ENCODE data around the gene ADGRF5.

ADGRF5 gene

GRCh38 chr6:46937642-46938041 is 15.9 kb upstream of the ADGRF5 start:
- Histone ChIP-seq H3K4me1 (ENCODE audit: low read length) (no peaks in the 10 kb centered on the region), H3K36me3 (replicated peaks; ENCODE audit: low read depth, low read length) (no peaks in the 10 kb centered on the region), H3K27me3 (ENCODE audit: low read depth, low read length) (peaks cover 15% of the 10 kb centered on the region; the same call in 1 of the 2 replicates), H3K9ac (ENCODE audit: low read length) (no peak overlapping the region), H3K9me3 (ENCODE audit: insufficient read depth, low read length) (no peaks in the 10 kb centered on the region), H3K27ac (ENCODE audit: low read length) (no peak overlapping the region), H3K79me2 (ENCODE audit: low read length) (no peaks in the 10 kb centered on the region), H4K20me1 (ENCODE audit: insufficient read depth, low read length) (no peaks in the 10 kb centered on the region), H3K4me2 (ENCODE audit: low read length) (no peak overlapping the region), H3K4me3 (ENCODE audit: low read length) (no peak overlapping the region), H2AFZ (ENCODE audit: low read depth, low read length) (no peak overlapping the region)
- TF ChIP-seq EZH2phosphoT487 (IDR thresholded peaks at IDR 0.05; ENCODE audit: low read depth) (no peak), CTCF (IDR thresholded peaks at IDR 0.05; ENCODE audit: low read depth, low read length) (no peak)

GRCh38 chr6:46935687-46936086 is 13.9 kb upstream of the ADGRF5 start:
- no peak overlapping the region for H3K27ac ChIP-seq (ENCODE audit: low read length)
- peaks cover 10% of the 10 kb centered on the region; the same call in 1 of the 2 replicates for H3K27me3 ChIP-seq (ENCODE audit: low read depth, low read length)
- H3K9me3 ChIP-seq (ENCODE audit: insufficient read depth, low read length) = no peaks in the 10 kb centered on the region
- no peak for TF ChIP-seq EZH2phosphoT487 (IDR thresholded peaks at IDR 0.05; ENCODE audit: low read depth)
- TF ChIP-seq CTCF (IDR thresholded peaks at IDR 0.05; ENCODE audit: low read depth, low read length) = no peak
- H3K4me3 ChIP-seq (ENCODE audit: low read length) = no peak overlapping the region
- no peaks in the 10 kb centered on the region for H3K4me1 ChIP-seq (ENCODE audit: low read length)
- H4K20me1 ChIP-seq (ENCODE audit: insufficient read depth, low read length) = no peaks in the 10 kb centered on the region
- H3K4me2 ChIP-seq (ENCODE audit: low read length) = no peak overlapping the region
- H2AFZ ChIP-seq (ENCODE audit: low read depth, low read length) = no peak overlapping the region
- H3K36me3 ChIP-seq (replicated peaks; ENCODE audit: low read depth, low read length) = no peaks in the 10 kb centered on the region
- H3K79me2 ChIP-seq (ENCODE audit: low read length) = no peaks in the 10 kb centered on the region
- no peak overlapping the region for H3K9ac ChIP-seq (ENCODE audit: low read length)

- Histone ChIP-seq H3K9ac (ENCODE audit: low read length) (no peak overlapping the region), H2AFZ (ENCODE audit: low read depth, low read length) (no peak overlapping the region), H3K9me3 (ENCODE audit: insufficient read depth, low read length) (no peaks in the 10 kb centered on the region), H3K27ac (ENCODE audit: low read length) (no peak overlapping the region), H3K27me3 (ENCODE audit: low read depth, low read length) (peaks cover 10% of the 10 kb centered on the region; the same call in 1 of the 2 replicates), H3K79me2 (ENCODE audit: low read length) (no peaks in the 10 kb centered on the region), H4K20me1 (ENCODE audit: insufficient read depth, low read length) (no peaks in the 10 kb centered on the region), H3K4me1 (ENCODE audit: low read length) (no peaks in the 10 kb centered on the region), H3K4me2 (ENCODE audit: low read length) (no peak overlapping the region), H3K4me3 (ENCODE audit: low read length) (no peak overlapping the region), H3K36me3 (replicated peaks; ENCODE audit: low read depth, low read length) (no peaks in the 10 kb centered on the region)
- no peak for TF ChIP-seq EZH2phosphoT487 (IDR thresholded peaks at IDR 0.05; ENCODE audit: low read depth)
- TF ChIP-seq CTCF (IDR thresholded peaks at IDR 0.05; ENCODE audit: low read depth, low read length) = no peak
Measured at GRCh38 chr6:46933751-46934150, 12.0 kb upstream of the ADGRF5 start.

- no peaks in the 10 kb centered on the region for H3K9me3 ChIP-seq (ENCODE audit: insufficient read depth, low read length)
- TF ChIP-seq EZH2phosphoT487 (IDR thresholded peaks at IDR 0.05; ENCODE audit: low read depth) = no peak
- no peak for TF ChIP-seq CTCF (IDR thresholded peaks at IDR 0.05; ENCODE audit: low read depth, low read length)
- no peak overlapping the region for H3K27ac ChIP-seq (ENCODE audit: low read length)
- no peaks in the 10 kb centered on the region for H3K36me3 ChIP-seq (replicated peaks; ENCODE audit: low read depth, low read length)
- no peak overlapping the region for H2AFZ ChIP-seq (ENCODE audit: low read depth, low read length)
- peaks cover 10% of the 10 kb centered on the region; the same call in 1 of the 2 replicates for H3K27me3 ChIP-seq (ENCODE audit: low read depth, low read length)
- no peaks in the 10 kb centered on the region for H4K20me1 ChIP-seq (ENCODE audit: insufficient read depth, low read length)
- H3K4me3 ChIP-seq (ENCODE audit: low read length) = no peak overlapping the region
- H3K79me2 ChIP-seq (ENCODE audit: low read length) = no peaks in the 10 kb centered on the region
- no peaks in the 10 kb centered on the region for H3K4me1 ChIP-seq (ENCODE audit: low read length)
- no peak overlapping the region for H3K9ac ChIP-seq (ENCODE audit: low read length)
- H3K4me2 ChIP-seq (ENCODE audit: low read length) = no peak overlapping the region
Measured at GRCh38 chr6:46932526-46933319, 11.0 kb upstream of the ADGRF5 start.
